ENCODE results near the gene MACROD1.

The MACROD1 gene

DNA sequence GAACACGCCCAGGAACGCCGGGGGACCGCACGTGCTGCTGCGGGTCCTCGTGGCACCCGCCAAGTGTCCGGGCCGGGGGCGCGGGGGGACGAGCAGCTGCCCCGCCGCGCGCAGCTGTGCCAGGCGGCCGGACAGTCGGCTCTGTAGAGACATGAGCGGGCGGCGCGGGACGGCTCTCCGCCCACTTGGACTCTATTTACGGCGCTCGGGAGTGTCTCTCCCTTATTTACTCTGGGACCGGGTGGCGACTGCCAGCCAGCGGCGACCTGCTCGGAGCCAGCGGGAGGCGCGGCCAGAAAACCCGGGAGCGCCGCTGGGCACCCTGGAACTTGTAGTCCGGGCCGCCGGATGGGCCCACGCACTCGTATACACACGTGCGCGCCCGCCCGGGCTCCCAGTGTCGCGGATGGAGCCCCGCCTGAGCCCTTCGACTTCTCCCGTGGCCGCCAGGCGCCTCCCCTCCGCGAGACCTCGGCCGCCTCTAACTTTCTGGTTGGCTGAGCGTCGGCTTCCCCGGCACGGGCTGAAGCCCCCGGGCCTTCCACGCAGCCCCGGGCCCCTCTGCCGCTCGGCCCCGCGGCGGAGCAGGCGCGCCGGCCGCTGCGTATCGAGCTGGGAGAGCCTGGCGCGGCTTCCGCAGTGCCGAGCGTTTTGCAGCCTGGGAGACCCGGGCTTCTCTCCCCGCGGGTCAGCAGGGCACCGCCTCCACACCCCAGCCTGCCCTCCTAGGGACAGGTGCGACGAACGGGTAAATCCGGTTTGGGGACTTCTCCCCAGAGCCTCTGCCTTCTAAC, at the start of gene MACROD1:
TSS of gene MACROD1 (minus strand) at position 272 of the 794 bp plus-strand sequence. CDS start at position 153, 119 bp downstream.
- DNase-seq (ENCODE audit: low spot score), result peak; percentile 72

DNA sequence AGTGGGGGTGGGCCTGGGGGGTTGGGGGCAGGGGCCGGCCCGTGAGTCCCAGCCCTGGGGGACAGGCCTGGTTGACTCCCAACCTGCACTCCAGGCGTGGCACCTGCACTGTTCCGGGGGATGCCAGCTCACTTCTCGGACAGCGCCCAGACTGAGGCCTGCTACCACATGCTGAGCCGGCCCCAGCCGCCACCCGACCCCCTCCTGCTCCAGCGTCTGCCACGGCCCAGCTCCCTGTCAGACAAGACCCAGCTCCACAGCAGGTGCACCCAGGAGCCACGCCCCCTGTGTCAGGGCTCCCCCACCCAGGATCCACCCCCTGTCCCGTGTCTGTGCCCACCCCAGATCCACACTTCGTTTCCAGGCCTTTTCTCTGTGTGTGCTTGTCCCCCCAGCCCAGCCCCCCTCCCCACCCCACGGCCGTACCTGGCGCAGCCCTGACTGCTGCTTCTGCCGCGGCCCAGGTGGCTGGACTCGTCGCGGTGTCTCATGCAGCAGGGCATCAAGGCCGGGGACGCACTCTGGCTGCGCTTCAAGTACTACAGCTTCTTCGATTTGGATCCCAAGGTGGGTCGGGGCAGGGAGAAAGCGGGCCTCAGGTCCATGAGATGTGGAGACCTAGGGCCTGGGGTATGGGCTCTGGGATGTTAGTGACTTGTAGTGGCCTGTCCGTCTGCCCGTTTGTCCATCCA, 45.4 kb upstream of the MACROD1 start:
- DNase-seq (ENCODE audit: low spot score), result no peak

DNA sequence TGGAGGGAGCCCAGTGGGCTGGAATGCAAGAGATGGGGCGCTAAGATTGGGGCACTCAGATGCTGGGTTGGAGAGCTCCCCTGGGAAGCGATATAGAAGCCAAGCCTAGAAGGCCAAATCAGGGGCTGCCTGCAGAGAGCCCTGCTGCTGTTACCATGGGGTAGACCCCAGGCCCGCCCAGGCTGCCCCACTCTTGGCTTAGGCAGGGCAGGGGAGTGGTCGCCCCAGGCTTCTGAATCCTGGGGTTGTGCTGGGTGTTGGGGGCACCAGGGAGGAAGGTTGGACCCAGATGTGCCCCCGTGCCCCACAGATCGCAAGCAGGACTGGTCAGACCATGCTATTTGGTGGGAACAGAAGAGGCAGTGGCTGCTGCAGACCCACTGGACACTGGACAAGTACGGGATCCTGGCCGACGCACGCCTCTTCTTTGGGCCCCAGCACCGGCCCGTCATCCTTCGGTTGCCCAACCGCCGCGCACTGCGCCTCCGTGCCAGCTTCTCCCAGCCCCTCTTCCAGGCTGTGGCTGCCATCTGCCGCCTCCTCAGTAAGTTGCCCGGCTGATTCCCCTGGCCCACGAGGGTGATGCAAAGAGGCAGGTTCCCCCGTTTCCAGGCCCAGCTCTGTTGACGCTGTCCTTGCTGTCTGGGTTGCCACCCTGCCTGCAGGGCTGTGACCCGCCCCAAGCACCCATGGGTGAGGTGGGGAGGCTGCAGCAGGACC, 44.5 kb upstream of the MACROD1 start:
- no peak for DNase-seq (ENCODE audit: low spot score)

GRCh38 chr11:64209563-64209843, 43.6 kb upstream of the MACROD1 start:
- no peak for DNase-seq (ENCODE audit: low spot score)

- no peak for DNase-seq (ENCODE audit: low spot score)
Observed at GRCh38 chr11:64208796-64209562, 43.1 kb upstream of the MACROD1 start.

DNA sequence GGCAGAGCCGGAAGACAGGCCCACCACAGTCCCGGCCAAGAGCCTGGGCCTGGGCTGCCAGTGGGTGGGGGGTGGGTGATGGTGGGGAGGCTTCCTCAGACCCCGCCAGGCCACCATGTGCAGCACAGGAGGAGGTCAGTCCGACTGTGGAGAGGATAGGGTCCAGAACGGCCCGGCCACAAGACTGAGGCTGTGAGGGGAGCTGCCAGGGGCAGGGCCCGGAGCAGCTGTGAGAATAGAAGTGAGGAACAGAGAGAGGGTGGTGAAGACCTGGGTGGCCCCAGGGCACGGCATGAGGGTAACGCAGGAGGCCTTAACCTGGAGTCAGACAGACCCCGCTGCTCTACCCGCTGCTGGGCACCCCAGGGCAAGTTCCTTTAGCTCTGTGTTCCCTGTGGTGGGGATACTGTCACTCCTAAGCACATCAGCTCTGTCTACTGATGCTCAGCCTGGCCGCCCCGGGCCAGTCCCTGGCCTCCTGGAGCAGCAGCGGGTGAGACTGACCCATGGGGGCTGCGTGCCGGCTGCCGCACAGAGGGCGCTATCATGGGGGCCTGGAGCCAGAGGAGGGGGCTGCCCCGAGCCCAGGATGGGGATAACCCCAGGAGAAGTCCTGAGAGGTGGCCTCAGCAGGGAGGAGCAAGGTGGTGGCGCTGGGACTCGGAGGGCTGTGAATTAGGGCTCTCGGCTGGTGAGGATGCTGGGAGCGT, 42.3 kb upstream of the MACROD1 start:
- DNase-seq (ENCODE audit: low spot score), result no peak

DNA sequence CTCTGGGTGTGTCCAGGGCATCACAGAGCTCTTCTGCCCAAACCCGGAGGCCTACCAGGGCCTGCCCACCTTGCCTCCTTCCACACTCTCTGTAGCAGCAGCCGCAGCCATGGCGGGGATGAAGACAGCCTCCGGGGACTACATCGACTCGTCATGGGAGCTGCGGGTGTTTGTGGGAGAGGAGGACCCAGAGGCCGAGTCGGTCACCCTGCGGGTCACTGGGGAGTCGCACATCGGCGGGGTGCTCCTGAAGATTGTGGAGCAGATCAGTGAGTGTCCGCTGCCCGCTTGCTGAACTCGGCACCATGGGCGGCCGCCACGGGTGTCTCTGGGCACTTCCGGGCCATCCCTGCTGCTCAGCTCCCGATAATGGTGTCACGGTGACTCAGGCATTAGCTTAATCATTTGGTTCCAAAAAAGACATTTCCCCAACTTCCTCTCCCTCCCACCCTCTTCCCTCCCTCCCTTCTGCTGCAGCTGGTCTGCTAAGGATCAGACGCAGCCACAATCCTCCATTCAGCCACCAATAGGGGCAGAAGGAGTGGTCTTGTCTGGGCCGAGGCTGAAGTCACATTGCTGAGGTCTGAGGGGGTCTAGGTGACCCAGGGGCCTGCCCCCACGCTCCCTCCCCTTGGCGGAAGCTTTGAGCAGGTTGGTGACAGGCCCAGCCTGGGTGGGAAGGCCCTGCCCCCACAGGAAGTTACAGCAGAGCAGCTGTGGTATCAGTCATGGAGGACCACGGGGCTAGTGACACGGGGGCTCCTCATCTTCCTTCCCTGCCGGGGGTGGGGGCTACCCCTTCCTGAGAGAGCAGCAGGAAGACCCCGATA, 41.6 kb upstream of the MACROD1 start:
- no peak for DNase-seq (ENCODE audit: low spot score)

DNA sequence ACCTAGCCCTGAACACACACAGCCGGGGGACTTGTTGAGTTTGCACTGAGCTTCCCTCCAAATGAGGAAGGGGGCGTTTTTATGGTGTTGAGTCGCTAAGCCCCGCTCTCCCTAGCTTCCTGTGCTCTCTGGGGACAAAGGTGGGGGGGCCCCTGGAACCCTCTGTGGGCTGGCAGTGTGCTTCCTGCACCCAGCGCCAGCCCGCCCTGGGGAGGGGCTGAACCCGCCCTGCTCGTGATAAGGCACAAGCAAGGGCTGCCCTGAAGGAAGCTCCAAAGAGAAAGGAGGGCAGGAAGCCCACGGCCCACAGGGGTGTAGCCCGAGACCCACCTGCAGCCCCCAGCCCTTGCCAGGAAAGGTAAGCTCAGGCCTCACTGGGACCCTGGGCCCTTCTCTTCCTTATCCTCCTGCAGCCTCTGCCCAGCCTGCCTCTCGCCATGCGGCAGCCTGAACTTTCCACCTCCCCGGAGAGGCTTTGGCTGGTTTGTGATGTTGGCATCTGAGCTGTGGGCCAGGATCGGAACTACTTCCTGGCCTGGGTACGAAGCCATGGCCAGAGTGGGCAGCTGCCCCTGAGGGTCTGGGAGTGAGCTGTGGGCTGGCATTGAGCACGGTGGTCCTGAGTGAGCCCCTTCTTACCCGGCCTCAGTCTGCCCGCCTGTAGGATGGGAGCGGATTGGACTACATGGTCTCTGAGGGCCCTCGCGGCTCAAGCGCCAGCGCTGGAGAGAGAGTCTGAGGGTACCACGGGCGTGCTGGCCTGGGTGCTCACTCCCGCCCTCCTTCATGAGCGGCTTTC, 40.7 kb upstream of the MACROD1 start, which contains the start of gene FERMT3:
TSS of gene FERMT3 (plus strand) at position 265 of the 799 bp plus-strand sequence. CDS start 644 bp downstream, outside the sequence.
- no peak for DNase-seq (ENCODE audit: low spot score)

GRCh38 chr11:64204464-64204989, 38.6 kb upstream of the MACROD1 start:
- peak; percentile 84 for DNase-seq (ENCODE audit: low spot score)

- DNase-seq (ENCODE audit: low spot score), result no peak
Observed at GRCh38 chr11:64204080-64204440, 38.1 kb upstream of the MACROD1 start.

DNA sequence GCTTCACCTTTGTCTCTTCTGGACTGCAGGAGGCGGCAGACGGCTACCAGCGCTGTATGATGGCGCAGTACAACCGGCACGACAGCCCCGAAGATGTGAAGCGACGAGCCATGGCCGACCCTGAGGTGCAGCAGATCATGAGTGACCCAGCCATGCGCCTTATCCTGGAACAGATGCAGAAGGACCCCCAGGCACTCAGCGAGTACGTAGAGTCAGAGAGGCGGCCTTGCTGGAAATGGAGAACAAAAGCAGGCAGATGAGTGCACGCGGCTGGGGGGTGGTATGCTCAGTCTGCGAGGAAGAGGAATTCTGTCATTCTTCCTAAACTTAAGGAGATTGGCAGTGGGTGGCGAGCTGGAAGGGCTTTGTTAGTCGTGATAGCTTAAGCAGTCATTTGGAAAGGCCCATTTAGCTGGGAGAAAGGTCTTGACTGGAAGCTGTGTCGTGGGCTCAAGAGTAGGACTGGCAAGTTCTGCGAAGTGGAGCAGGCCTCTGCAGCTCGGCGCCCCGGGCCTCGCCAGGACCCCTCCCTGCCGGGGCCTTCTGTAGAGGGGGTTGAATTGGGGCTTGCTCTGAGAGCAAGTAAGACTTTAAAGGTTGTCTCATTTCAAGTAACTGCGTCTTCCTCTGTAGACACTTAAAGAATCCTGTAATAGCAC, 37.6 kb upstream of the MACROD1 start:
- DNase-seq (ENCODE audit: low spot score), result no peak

GRCh38 chr11:64202992-64203391, 37.1 kb upstream of the MACROD1 start:
- DNase-seq (ENCODE audit: low spot score), result no peak

- no peak for DNase-seq (ENCODE audit: low spot score)
Observed at GRCh38 chr11:64201543-64201942, 35.6 kb upstream of the MACROD1 start.

DNA sequence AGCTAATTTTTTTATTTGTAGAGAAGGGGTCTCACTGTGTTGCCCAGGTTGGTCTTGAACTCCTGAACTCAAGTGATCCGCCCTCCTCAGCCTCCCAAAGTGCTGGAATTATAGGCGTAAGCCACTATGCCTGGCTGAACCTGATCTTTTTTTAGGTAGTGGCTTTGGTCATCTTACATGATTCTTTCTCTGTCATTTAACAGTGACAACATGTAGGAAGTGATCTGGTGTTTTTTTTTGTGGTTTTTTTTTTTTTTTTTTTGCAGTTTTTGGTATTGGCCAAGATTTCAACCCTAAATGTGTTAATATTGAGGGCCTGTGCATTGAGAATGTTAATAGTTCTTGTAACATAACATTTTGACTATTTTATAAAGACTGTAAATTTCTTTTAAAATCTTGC, 32.6 kb upstream of the MACROD1 start:
- no peak for DNase-seq (ENCODE audit: low spot score)

GRCh38 chr11:64196626-64197025, 30.7 kb upstream of the MACROD1 start:
- no peak for DNase-seq (ENCODE audit: low spot score)

GRCh38 chr11:64192434-64192833, 26.5 kb upstream of the MACROD1 start:
- no peak for DNase-seq (ENCODE audit: low spot score)

DNA sequence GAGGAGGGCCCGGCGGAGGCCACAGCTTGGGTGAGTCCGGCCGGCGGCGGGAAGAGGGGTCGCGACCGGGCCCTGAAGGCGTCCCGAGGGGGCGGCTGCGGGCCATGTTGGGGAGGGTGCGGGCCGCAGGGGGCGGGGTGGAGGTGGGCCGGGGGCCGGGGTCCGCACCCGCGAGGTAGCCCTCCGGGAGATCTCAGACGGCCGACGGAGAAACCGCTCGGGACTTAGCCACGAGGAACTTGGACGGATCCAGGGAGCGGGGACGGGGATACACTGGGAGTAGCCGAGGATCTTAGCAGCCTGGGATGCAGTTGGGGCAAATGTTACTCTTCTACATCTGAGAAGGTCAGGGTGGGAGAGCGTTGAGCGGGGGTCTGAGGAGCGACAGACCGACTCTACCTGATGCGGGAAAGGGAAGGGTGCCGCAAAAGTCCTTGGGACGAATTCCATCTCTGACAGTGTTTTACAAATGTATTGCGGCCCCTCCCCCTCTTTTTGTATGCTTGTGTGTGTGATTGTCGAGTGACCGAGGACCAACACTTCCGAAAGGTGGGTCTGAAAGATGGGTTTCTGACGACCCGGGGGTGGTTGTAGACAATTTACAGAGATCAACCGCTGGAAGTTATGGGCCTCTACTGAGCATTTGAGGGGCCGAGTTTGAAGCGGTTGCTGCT, 20.7 kb upstream of the MACROD1 start:
- peak; percentile 52 for DNase-seq (ENCODE audit: low spot score)

All from globus pallidus (tissue), 1 donor.